GM23248 (cell line): ENCODE measurements around the gene ASCL1. TPM values are rescaled to one million over a fixed set of nuclear protein-coding genes. Genes with fewer than 3 reads are reported as not detected.

Experiments
- DNase-seq: peaks from one replicate; pipeline ENCODE4 v3.0.0-alpha.2; 2015
- H2AFZ ChIP-seq: fragments of 200-600 bp; sonication (generic); 2 replicates; pipeline ENCODE4 v1.6.1; 2016; ENCODE audit warnings: antibody characterized with exemption
- H3F3A ChIP-seq: fragments of 200-600 bp; sonication (generic); 2 replicates; pipeline ENCODE4 v1.6.1; 2016; ENCODE audit warnings: mild to moderate bottlenecking, antibody characterized with exemption, mixed run types; ENCODE audit not compliant: insufficient read depth
- H3K27ac ChIP-seq: fragments of 200-600 bp; sonication (generic); 2 replicates; pipeline ENCODE4 v1.5.1; 2016; ENCODE audit warnings: mild to moderate bottlenecking
- H3K27me3 ChIP-seq: fragments of 200-600 bp; sonication (generic); replicated peaks from 2 replicates; pipeline ENCODE4 v1.6.1; 2016; ENCODE audit warnings: mild to moderate bottlenecking; ENCODE audit not compliant: insufficient read depth
- H3K36me3 ChIP-seq: fragments of 200-600 bp; sonication (generic); 2 replicates; pipeline ENCODE4 v1.6.1; 2016; ENCODE audit warnings: low read depth, mild to moderate bottlenecking
- H3K4me1 ChIP-seq: fragments of 200-600 bp; sonication (generic); 2 replicates; pipeline ENCODE4 v1.6.1; 2016; ENCODE audit warnings: mild to moderate bottlenecking; ENCODE audit not compliant: insufficient read depth
- H3K4me2 ChIP-seq: fragments of 200-600 bp; sonication (generic); one replicate; pipeline ENCODE4 v1.6.1; 2016; ENCODE audit warnings: mild to moderate bottlenecking; ENCODE audit not compliant: unreplicated experiment
- H3K4me3 ChIP-seq: fragments of 200-600 bp; sonication (generic); 2 replicates; pipeline ENCODE4 v1.5.1; 2016; ENCODE audit warnings: mild to moderate bottlenecking
- H3K79me2 ChIP-seq: fragments of 200-600 bp; sonication (generic); 2 replicates; pipeline ENCODE4 v1.6.1; 2016; ENCODE audit warnings: mild to moderate bottlenecking; ENCODE audit not compliant: insufficient read depth
- H3K9ac ChIP-seq: fragments of 200-600 bp; sonication (generic); 2 replicates; pipeline ENCODE4 v1.6.1; 2016; ENCODE audit warnings: mild to moderate bottlenecking
- H3K9me2 ChIP-seq: fragments of 200-600 bp; sonication (generic); 2 replicates; pipeline ENCODE4 v1.6.1; 2016; ENCODE audit warnings: mixed run types, mild to moderate bottlenecking, moderate library complexity; ENCODE audit not compliant: insufficient read depth
- H3K9me3 ChIP-seq: fragments of 200-600 bp; sonication (generic); one replicate; pipeline ENCODE4 v1.6.1; 2017; ENCODE audit warnings: low read depth
- H4K20me1 ChIP-seq: fragments of 200-600 bp; sonication (generic); 2 replicates; pipeline ENCODE4 v1.6.0; 2016; ENCODE audit not compliant: insufficient read depth
- EZH2 ChIP-seq: fragments of 200-600 bp; sonication (generic); IDR thresholded peaks from 2 replicates; pipeline ENCODE4 v1.6.1; 2018; ENCODE audit warnings: antibody characterized with exemption, mild to moderate bottlenecking; ENCODE audit not compliant: insufficient read depth, poor library complexity, severe bottlenecking
- EZH2phosphoT487 ChIP-seq: fragments of 200-600 bp; sonication (generic); IDR thresholded peaks from 2 replicates; pipeline ENCODE4 v1.6.1; 2018; ENCODE audit warnings: antibody characterized with exemption, moderate library complexity, mild to moderate bottlenecking, low read depth; ENCODE audit not compliant: insufficient read depth
- WGBS, 2 experiments: methylation state at CpG; one replicate each; pipeline ENCODE4 v1.1.6; 2015 to 2017; ENCODE audit warnings: low lambda C conversion rate in 2 of 2, low coverage in 1 of 2; ENCODE audit errors: missing lambda C conversion rate in 2 of 2; 5-methylcytosine and 5-hydroxymethylcytosine counted together
- in situ Hi-C: fragments of 300-500 bp; cut with MboI; formaldehyde crosslinking; loops from 2 replicates; pipeline ENCODE4 v1.15.0; 2020
- polyA plus RNA-seq: library from polyadenylated mRNA; unstranded; fragments of >200 nt; fragmentation: Nextera tagmentation; extraction: Ambion mirVana; gene quantifications from 2 replicates; pipeline ENCODE4 v1.2.1, GENCODE V29; 2016
- total RNA-seq: library from RNA; depleted of rRNA; stranded (reverse); fragments of >200 nt; shearing (Covaris generic); gene quantifications from 2 replicates; pipeline ENCODE4 v1.2.3, GENCODE V29; 2014

The ASCL1 gene
- total and polyA plus RNA-seq, 2 experiments from 2014 or later, result not detected

DNA sequence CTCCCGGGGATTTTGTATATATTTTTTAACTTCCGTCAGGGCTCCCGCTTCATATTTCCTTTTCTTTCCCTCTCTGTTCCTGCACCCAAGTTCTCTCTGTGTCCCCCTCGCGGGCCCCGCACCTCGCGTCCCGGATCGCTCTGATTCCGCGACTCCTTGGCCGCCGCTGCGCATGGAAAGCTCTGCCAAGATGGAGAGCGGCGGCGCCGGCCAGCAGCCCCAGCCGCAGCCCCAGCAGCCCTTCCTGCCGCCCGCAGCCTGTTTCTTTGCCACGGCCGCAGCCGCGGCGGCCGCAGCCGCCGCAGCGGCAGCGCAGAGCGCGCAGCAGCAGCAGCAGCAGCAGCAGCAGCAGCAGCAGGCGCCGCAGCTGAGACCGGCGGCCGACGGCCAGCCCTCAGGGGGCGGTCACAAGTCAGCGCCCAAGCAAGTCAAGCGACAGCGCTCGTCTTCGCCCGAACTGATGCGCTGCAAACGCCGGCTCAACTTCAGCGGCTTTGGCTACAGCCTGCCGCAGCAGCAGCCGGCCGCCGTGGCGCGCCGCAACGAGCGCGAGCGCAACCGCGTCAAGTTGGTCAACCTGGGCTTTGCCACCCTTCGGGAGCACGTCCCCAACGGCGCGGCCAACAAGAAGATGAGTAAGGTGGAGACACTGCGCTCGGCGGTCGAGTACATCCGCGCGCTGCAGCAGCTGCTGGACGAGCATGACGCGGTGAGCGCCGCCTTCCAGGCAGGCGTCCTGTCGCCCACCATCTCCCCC is 777 bp downstream of the ASCL1 start:
- H3F3A ChIP-seq, result no peaks in the 10 kb centered on the region
- no peaks in the 10 kb centered on the region for H3K36me3 ChIP-seq
- no peak overlapping the region for H3K9ac ChIP-seq
- WGBS, 2 experiments, result 2% methylated on average over 66 to 78 of the region's 83 CpGs
- TF ChIP-seq EZH2phosphoT487 (0 out of 2 replicates have a peak, but pooled peaks have one; percentile 14), EZH2 (no peak)
- H3K4me2 ChIP-seq, result peak overlapping the region; percentile 90
- in situ Hi-C loops, result no loop called here
- peak overlapping the region; percentile 64 for H2AFZ ChIP-seq
- peak; percentile 54 for DNase-seq
- no peaks in the 10 kb centered on the region for H3K79me2 ChIP-seq
- peaks cover 78% of the 10 kb centered on the region for H3K27me3 ChIP-seq
- no peaks in the 10 kb centered on the region for H4K20me1 ChIP-seq
- no peaks in the 10 kb centered on the region for H3K9me3 ChIP-seq
- no peaks in the 10 kb centered on the region for H3K9me2 ChIP-seq
- H3K4me1 ChIP-seq, result no peaks in the 10 kb centered on the region
- peak overlapping the region; percentile 72 for H3K4me3 ChIP-seq
- H3K27ac ChIP-seq, result no peak overlapping the region

GRCh38 chr12:102958830-102959176 is 1.3 kb downstream of the ASCL1 start:
- H3K36me3 ChIP-seq, result no peaks in the 10 kb centered on the region
- peak overlapping the region; percentile 90 for H3K4me2 ChIP-seq
- H4K20me1 ChIP-seq, result no peaks in the 10 kb centered on the region
- in situ Hi-C loops, result no loop called here
- H3K79me2 ChIP-seq, result no peaks in the 10 kb centered on the region
- H3K4me3 ChIP-seq, result peak overlapping the region; percentile 72
- H3F3A ChIP-seq, result no peaks in the 10 kb centered on the region
- H2AFZ ChIP-seq, result no peak overlapping the region
- H3K27ac ChIP-seq, result no peak overlapping the region
- no peak for DNase-seq
- no peaks in the 10 kb centered on the region for H3K9me3 ChIP-seq
- H3K9me2 ChIP-seq, result no peaks in the 10 kb centered on the region
- no peak overlapping the region for H3K9ac ChIP-seq
- H3K4me1 ChIP-seq, result no peaks in the 10 kb centered on the region
- no peak for TF ChIP-seq EZH2
- no peak for TF ChIP-seq EZH2phosphoT487
- WGBS, 2 experiments, result 1 to 5% methylated on average over 15 of the region's 15 CpGs
- H3K27me3 ChIP-seq, result peaks cover 83% of the 10 kb centered on the region

DNA sequence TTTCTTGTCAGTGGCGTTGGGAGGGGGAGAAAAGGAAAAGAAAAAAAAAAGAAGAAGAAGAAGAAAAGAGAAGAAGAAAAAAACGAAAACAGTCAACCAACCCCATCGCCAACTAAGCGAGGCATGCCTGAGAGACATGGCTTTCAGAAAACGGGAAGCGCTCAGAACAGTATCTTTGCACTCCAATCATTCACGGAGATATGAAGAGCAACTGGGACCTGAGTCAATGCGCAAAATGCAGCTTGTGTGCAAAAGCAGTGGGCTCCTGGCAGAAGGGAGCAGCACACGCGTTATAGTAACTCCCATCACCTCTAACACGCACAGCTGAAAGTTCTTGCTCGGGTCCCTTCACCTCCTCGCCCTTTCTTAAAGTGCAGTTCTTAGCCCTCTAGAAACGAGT is 1.9 kb downstream of the ASCL1 start:
- no peak for DNase-seq
- no peak overlapping the region for H2AFZ ChIP-seq
- peaks cover 89% of the 10 kb centered on the region for H3K27me3 ChIP-seq
- no peak overlapping the region for H3K9ac ChIP-seq
- H3K36me3 ChIP-seq, result no peaks in the 10 kb centered on the region
- H3K4me1 ChIP-seq, result no peaks in the 10 kb centered on the region
- no peaks in the 10 kb centered on the region for H3K9me2 ChIP-seq
- no peaks in the 10 kb centered on the region for H3F3A ChIP-seq
- H3K27ac ChIP-seq, result no peak overlapping the region
- no peak for TF ChIP-seq EZH2phosphoT487
- no peak for TF ChIP-seq EZH2
- H3K4me3 ChIP-seq, result no peak overlapping the region
- WGBS, 2 experiments, result 8 to 9% methylated on average over 14 of the region's 14 CpGs
- H3K4me2 ChIP-seq, result no peak overlapping the region
- in situ Hi-C loops, result no loop called here
- no peaks in the 10 kb centered on the region for H3K9me3 ChIP-seq
- no peaks in the 10 kb centered on the region for H4K20me1 ChIP-seq
- H3K79me2 ChIP-seq, result no peaks in the 10 kb centered on the region

DNA sequence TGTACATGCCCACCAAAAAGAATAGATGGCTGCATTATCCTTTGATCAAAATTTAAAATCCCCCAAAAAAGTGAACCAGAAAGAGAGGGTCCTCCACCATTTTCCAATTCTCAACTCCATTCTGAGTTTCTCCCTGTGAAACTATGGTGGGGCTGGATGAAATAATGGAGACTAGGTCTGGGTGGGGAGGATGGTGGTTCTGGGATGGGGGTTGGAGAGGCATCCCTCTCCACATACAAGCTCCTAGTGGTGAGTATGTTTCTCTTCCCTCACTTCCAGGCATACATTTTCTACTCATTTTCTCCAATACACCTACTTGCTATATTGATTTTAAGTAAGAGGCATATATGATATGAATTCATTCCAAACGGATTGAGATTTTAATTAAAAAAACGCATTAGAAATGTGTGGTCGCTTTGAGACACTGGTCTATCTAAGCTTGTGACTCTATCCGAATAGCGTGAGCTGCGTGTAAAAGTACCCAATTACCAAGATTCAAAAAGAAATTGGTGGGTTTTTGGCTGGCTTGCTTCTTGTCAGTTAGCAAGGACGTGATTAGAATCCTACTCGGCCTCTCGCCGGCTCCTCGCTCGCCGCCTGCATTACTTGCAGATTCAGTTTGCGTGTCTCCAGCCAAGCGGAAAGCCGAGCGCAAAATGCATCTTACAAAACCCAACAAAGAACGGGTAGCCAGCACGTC is 3.4 kb downstream of the ASCL1 start:
- H3K4me3 ChIP-seq, result no peak overlapping the region
- no peaks in the 10 kb centered on the region for H4K20me1 ChIP-seq
- H3K4me2 ChIP-seq, result no peak overlapping the region
- peaks cover 88% of the 10 kb centered on the region for H3K27me3 ChIP-seq
- 3% methylated on average over 19 of the region's 19 CpGs for WGBS, 2 experiments
- no peaks in the 10 kb centered on the region for H3K9me2 ChIP-seq
- H3F3A ChIP-seq, result no peaks in the 10 kb centered on the region
- no peaks in the 10 kb centered on the region for H3K9me3 ChIP-seq
- H3K9ac ChIP-seq, result no peak overlapping the region
- H3K36me3 ChIP-seq, result no peaks in the 10 kb centered on the region
- H3K27ac ChIP-seq, result no peak overlapping the region
- in situ Hi-C loops, result no loop called here
- no peaks in the 10 kb centered on the region for H3K79me2 ChIP-seq
- DNase-seq, result no peak
- H2AFZ ChIP-seq, result no peak overlapping the region
- H3K4me1 ChIP-seq, result no peaks in the 10 kb centered on the region
- TF ChIP-seq EZH2 (no peak), EZH2phosphoT487 (no peak)
